Smooth muscle cell (in vitro differentiated cells): Measurements from ENCODE around the gene SCAP. TPM values are rescaled to one million over a fixed set of nuclear protein-coding genes. Genes with fewer than 3 reads are reported as not detected.
"Not testable (repeated sequence)": the region's sequence is repeated elsewhere in the genome, so short reads cannot be mapped to it uniquely, and the experiment has no call there.

Experiments
- DNase-seq: peaks from one replicate; lab custom pipeline; 2025; ENCODE audit not compliant: unreplicated experiment; lab: John Stamatoyannopoulos, UW
- H2AFZ ChIP-seq: fragments of 200-600 bp; sonication (generic); 2 replicates; pipeline ENCODE4 v1.6.0; 2016; ENCODE audit warnings: antibody characterized with exemption, low read depth, mild to moderate bottlenecking
- H3F3A ChIP-seq: fragments of 200-600 bp; sonication (generic); 2 replicates; pipeline ENCODE4 v1.6.0; 2017; ENCODE audit warnings: antibody characterized with exemption, low read depth
- H3K27ac ChIP-seq: fragments of 200-600 bp; sonication (generic); 2 replicates; pipeline ENCODE4 v1.5.1; 2016; ENCODE audit warnings: low read depth, mild to moderate bottlenecking
- H3K27me3 ChIP-seq: fragments of 200-600 bp; sonication (generic); 2 replicates; pipeline ENCODE4 v1.6.1; 2016; ENCODE audit warnings: low read depth, mild to moderate bottlenecking
- H3K36me3 ChIP-seq: fragments of 200-600 bp; sonication (generic); 2 replicates; pipeline ENCODE4 v1.5.1; 2016; ENCODE audit warnings: low read depth
- H3K4me1 ChIP-seq: fragments of 200-600 bp; sonication (generic); 2 replicates; pipeline ENCODE4 v1.5.1; 2016; ENCODE audit warnings: low read depth
- H3K4me2 ChIP-seq: fragments of 200-600 bp; sonication (generic); 2 replicates; pipeline ENCODE4 v1.6.0; 2016; ENCODE audit warnings: mild to moderate bottlenecking
- H3K4me3 ChIP-seq: fragments of 200-600 bp; sonication (generic); 2 replicates; pipeline ENCODE4 v1.5.1; 2016; ENCODE audit warnings: mild to moderate bottlenecking
- H3K79me2 ChIP-seq: fragments of 200-600 bp; sonication (generic); 2 replicates; pipeline ENCODE4 v1.6.0; 2016; ENCODE audit warnings: low read depth, mild to moderate bottlenecking
- H3K9ac ChIP-seq: fragments of 200-600 bp; sonication (generic); 2 replicates; pipeline ENCODE4 v1.6.0; 2016; ENCODE audit warnings: low read depth
- H3K9me3 ChIP-seq: fragments of 200-600 bp; sonication (generic); replicated peaks from 2 replicates; pipeline ENCODE4 v1.5.1; 2016; ENCODE audit warnings: low read depth
- H4K20me1 ChIP-seq: fragments of 200-600 bp; sonication (generic); 2 replicates; pipeline ENCODE4 v1.6.0; 2016; ENCODE audit warnings: low read depth
- CTCF ChIP-seq: fragments of 200-600 bp; sonication (generic); IDR thresholded peaks from 2 replicates; pipeline ENCODE4 v1.5.1; 2017; ENCODE audit warnings: borderline replicate concordance, mild to moderate bottlenecking, antibody characterized with exemption; ENCODE audit not compliant: insufficient read depth, poor library complexity, severe bottlenecking
- WGBS: methylation state at CpG from one replicate; pipeline ENCODE4 v1.1.7; 2016; ENCODE audit warnings: low lambda C conversion rate; 5-methylcytosine and 5-hydroxymethylcytosine counted together
- polyA plus RNA-seq: library from polyadenylated mRNA; unstranded; fragments of >200 nt; fragmentation: Nextera tagmentation; extraction: Ambion mirVana; gene quantifications from 2 replicates; pipeline ENCODE4 v1.2.1, GENCODE V29; 2016
- total RNA-seq: library from RNA; depleted of rRNA; stranded (reverse); fragments of >200 nt; gene quantifications from 2 replicates; pipeline ENCODE4 v1.2.3, GENCODE V29; 2014

SCAP gene
- total and polyA plus RNA-seq, 2 experiments from 2014 or later: 29.2 to 31.0 TPM

GRCh38 chr3:47469616-47470015 is 6.1 kb downstream of the SCAP start:
- H3K27me3 ChIP-seq: no peaks in the 10 kb centered on the region
- DNase-seq: no peak
- WGBS: over 99% methylated on average over 3 of the region's 3 CpGs
- peaks cover 41% of the 10 kb centered on the region for H4K20me1 ChIP-seq
- no peaks in the 10 kb centered on the region for H3K36me3 ChIP-seq
- no peak overlapping the region for H3K4me3 ChIP-seq
- H3K27ac ChIP-seq: no peak overlapping the region
- H2AFZ ChIP-seq: no peak overlapping the region
- no peaks in the 10 kb centered on the region for H3F3A ChIP-seq
- H3K4me1 ChIP-seq: peaks cover 5% of the 10 kb centered on the region
- H3K9me3 ChIP-seq: no peaks in the 10 kb centered on the region
- no peak for TF ChIP-seq CTCF
- no peak overlapping the region for H3K4me2 ChIP-seq
- H3K79me2 ChIP-seq: peaks cover 76% of the 10 kb centered on the region
- no peak overlapping the region for H3K9ac ChIP-seq

GRCh38 chr3:47468315-47468714 is 7.4 kb downstream of the SCAP start:
- H3K27me3 ChIP-seq, H2AFZ ChIP-seq, H3K27ac ChIP-seq, H3F3A ChIP-seq, H3K4me1 ChIP-seq, H3K4me3 ChIP-seq, H3K9me3 ChIP-seq, H3K36me3 ChIP-seq, DNase-seq, H3K4me2 ChIP-seq, H3K9ac ChIP-seq: not testable (repeated sequence)
- H4K20me1 ChIP-seq: peaks cover 30% of the 10 kb centered on the region
- H3K79me2 ChIP-seq: peaks cover 69% of the 10 kb centered on the region
- WGBS: 97% methylated on average over 1 of the region's 1 CpG

DNA sequence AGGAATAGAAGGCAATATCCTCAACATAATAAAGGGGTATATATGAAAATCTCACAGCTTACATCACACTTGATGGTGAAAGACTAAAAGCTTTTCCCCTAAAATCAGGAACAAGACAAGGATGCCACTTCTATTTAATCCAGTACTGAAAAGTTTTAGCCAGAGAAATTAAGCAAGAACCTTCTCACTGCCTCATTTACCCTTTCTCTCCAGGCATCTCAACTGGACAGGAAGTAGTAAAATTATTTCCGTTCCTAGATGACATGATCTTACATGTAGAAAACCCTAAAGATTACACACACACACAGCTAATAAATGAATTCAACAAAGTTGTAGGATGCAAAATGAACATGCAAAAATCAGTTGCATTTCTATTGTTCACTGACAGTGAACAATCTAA is 11.2 kb downstream of the SCAP start:
- Histone ChIP-seq H4K20me1 (peaks cover 10% of the 10 kb centered on the region), H3K4me1 (no peaks in the 10 kb centered on the region), H3K9ac (no peak overlapping the region), H3K9me3 (no peaks in the 10 kb centered on the region), H3K36me3 (no peaks in the 10 kb centered on the region), H3F3A (no peaks in the 10 kb centered on the region), H2AFZ (no peak overlapping the region), H3K27ac (no peak overlapping the region), H3K79me2 (peaks cover 45% of the 10 kb centered on the region), H3K4me3 (no peak overlapping the region), H3K4me2 (no peak overlapping the region), H3K27me3 (no peaks in the 10 kb centered on the region)
- no peak for DNase-seq
- 62% methylated on average over 1 of the region's 1 CpG for WGBS
- no peak for TF ChIP-seq CTCF

DNA sequence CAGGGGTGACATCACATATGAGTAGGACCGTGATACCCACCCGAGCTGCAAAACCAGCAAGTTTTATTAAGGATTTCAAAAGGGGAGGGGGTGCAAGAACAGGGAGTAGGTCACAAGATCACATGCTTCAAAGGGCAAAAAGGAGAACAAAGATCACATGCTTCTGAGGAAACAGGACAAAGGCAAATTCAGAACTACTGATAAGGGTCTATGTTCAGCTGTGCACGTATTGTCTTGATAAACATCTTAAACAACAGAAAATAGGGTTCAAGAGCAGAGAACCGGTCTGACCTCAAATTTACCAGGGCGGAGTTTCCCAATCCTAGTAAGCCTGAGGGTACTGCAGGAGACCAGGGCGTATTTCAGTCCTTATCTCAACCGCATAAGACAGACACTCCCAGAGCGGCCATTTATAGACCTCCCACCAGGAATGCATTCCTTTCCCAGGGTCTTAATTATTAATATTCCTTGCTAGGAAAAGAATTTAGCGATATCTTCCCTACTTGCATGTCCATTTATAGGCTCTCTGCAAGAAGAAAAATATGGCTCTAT is 16.1 kb downstream of the SCAP start:
- H3K4me2 ChIP-seq, DNase-seq, H3F3A ChIP-seq, H3K9me3 ChIP-seq, H3K27me3 ChIP-seq, H3K4me3 ChIP-seq, H3K4me1 ChIP-seq, H3K9ac ChIP-seq, H3K27ac ChIP-seq, H3K36me3 ChIP-seq, H2AFZ ChIP-seq: not testable (repeated sequence)
- H3K79me2 ChIP-seq: peaks cover 32% of the 10 kb centered on the region
- peaks cover 19% of the 10 kb centered on the region for H4K20me1 ChIP-seq
- WGBS: 93% methylated on average over 9 of the region's 9 CpGs

DNA sequence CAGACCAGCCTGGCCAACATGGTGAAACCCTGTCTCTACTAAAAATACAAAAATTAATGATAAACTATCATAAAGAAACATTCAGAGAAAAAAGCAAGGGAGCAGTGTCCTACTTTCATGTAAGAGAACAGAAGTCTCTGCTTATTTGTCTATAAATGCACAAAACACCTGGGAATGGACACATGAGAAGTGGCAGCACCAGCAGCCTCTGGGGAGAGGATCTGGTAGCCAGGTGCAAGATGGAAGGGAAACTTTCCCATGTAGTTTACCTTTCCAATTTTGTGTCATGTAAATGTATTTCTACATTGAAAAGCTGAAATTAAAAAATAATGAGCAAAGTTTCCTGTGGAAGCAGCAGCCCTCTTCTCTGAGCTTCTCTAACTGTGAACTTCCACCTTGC is 18.8 kb downstream of the SCAP start:
- DNase-seq: no peak
- Histone ChIP-seq H3K9me3 (no peaks in the 10 kb centered on the region), H4K20me1 (peaks cover 33% of the 10 kb centered on the region), H3F3A (no peaks in the 10 kb centered on the region), H3K4me3 (no peak overlapping the region), H3K4me2 (no peak overlapping the region), H3K27ac (no peak overlapping the region), H3K4me1 (no peaks in the 10 kb centered on the region), H3K79me2 (peaks cover 42% of the 10 kb centered on the region), H3K9ac (no peak overlapping the region), H2AFZ (no peak overlapping the region), H3K36me3 (no peaks in the 10 kb centered on the region), H3K27me3 (no peaks in the 10 kb centered on the region)
- TF ChIP-seq CTCF: no peak
